ENCODE data around the gene NCBP1. TPM values are rescaled to one million over a fixed set of nuclear protein-coding genes. Genes with fewer than 3 reads are reported as not detected.

NCBP1 gene
- total and polyA plus RNA-seq, 9 of the 15 experiments (the other 6 are each of a cell fraction or from before 2014, with no cell fraction given), result 29.4 to 69.7 (median 57.5) TPM

- TF ChIP-seq MAFK (IDR thresholded peaks at IDR 0.05; ENCODE audit: low read length) (no peak), JUND (IDR thresholded peaks at IDR 0.05; ENCODE audit: borderline replicate concordance, low read depth, low read length) (no peak), JUND (tag; IDR thresholded peaks at IDR 0.05; ENCODE audit: borderline replicate concordance, low read depth, low read length) (no peak), MXI1 (IDR thresholded peaks at IDR 0.05; ENCODE audit: low read depth, low read length) (no peak), GMEB1 (CRISPR knock-in tag; IDR thresholded peaks at IDR 0.05) (no peak), THRA (IDR thresholded peaks at IDR 0.05) (no peak), ZNF77 (CRISPR knock-in tag; IDR thresholded peaks at IDR 0.05) (no peak), RAD21 (CRISPR knock-in tag; conservative IDR thresholded peaks at IDR 0.05 in 1 of 2, IDR thresholded peaks at IDR 0.05 in 1 of 2) (no peak)
Observed at GRCh38 chr9:97623946-97624345, 9.7 kb upstream of the NCBP1 start (continued).

GRCh38 chr9:97625620-97626019, 8.0 kb upstream of the NCBP1 start:
- ATAC-seq (no peak), DNase-seq (ENCODE audit: extremely low read depth in 1 of 4, low spot score in 3 of 4) (no peak), FAIRE-seq (no peak)
- WGBS (ENCODE audit: insufficient coverage, low coverage, missing lambda C conversion rate), result 94% methylated on average over 3 of the region's 3 CpGs
- H3K9me1 ChIP-seq (ENCODE audit: control insufficient read depth, insufficient read depth, low read length), result no peaks in the 10 kb centered on the region
- H3K79me2 ChIP-seq (ENCODE audit: control insufficient read depth, insufficient read depth, low read length), result peaks cover 30% of the 10 kb centered on the region
- no peak for TF ChIP-seq SIRT6 (IDR thresholded peaks at IDR 0.05; ENCODE audit: low read depth, low read length)
- no peak for TF ChIP-seq HEY1 (CRISPR knock-in tag; IDR thresholded peaks at IDR 0.05; ENCODE audit: borderline replicate concordance)
- TF ChIP-seq ZNF140 (CRISPR knock-in tag; IDR thresholded peaks at IDR 0.05), result no peak
- no peak for TF ChIP-seq ZC3H8 (IDR thresholded peaks at IDR 0.05)
- TF ChIP-seq PCBP1 (IDR thresholded peaks at IDR 0.05; ENCODE audit: low read depth, low read length, poor library complexity, severe bottlenecking), result no peak
- TF ChIP-seq ZNF253 (CRISPR knock-in tag; conservative IDR thresholded peaks at IDR 0.05), result no peak
- TF ChIP-seq SUPT5H (IDR thresholded peaks at IDR 0.05), result no peak
- TF ChIP-seq POLR2AphosphoS2 (IDR thresholded peaks at IDR 0.05; ENCODE audit: low read length), result no peak
- TF ChIP-seq MAZ (CRISPR knock-in tag; conservative IDR thresholded peaks at IDR 0.05 in 1 of 2, IDR thresholded peaks at IDR 0.05 in 1 of 2), result no peak
- ChIA-PET POLR2A (no interaction called here), CTCF (ENCODE audit: low intra/inter-chr PET ratio) (no interaction called here)
- BruUV-seq (replicated peaks), result no TSS peak
- in situ Hi-C loops (cut with MboI) (no loop called here), intact Hi-C loops (cut with micrococcal nuclease) (no loop called here)
- H3K9me3 ChIP-seq (replicated peaks; ENCODE audit: control insufficient read depth, insufficient read depth, low read depth, low read length), result no peaks in the 10 kb centered on the region
- H4K20me1 ChIP-seq (replicated peaks; ENCODE audit: control insufficient read depth, insufficient read depth, low read length), result no peaks in the 10 kb centered on the region
- no peak overlapping the region for H3K4me3 ChIP-seq
- no peak overlapping the region for H3K27ac ChIP-seq (ENCODE audit: extremely low read depth, low read depth, low read length)
- no peak overlapping the region for H2AFZ ChIP-seq (ENCODE audit: low read depth, low read length)
- no peaks in the 10 kb centered on the region for H3K4me1 ChIP-seq (replicated peaks in 1 of 2; ENCODE audit: control insufficient read depth in 2 of 2, insufficient read depth in 2 of 2, low read length in 2 of 2)
- H3K27me3 ChIP-seq (ENCODE audit: control insufficient read depth in 2 of 2, insufficient read depth in 2 of 2, low read length in 2 of 2), result no peaks in the 10 kb centered on the region
- no peak overlapping the region for H3K4me2 ChIP-seq (ENCODE audit: insufficient read depth, low read length)
- H3K36me3 ChIP-seq (ENCODE audit: control insufficient read depth, insufficient read depth, low read length), result peaks cover 59% of the 10 kb centered on the region
- no peak overlapping the region for H3K9ac ChIP-seq (ENCODE audit: insufficient read depth in 1 of 2, low read depth in 2 of 2, low read length in 2 of 2)
